GM12892 (cell line): ENCODE results near the gene LRPAP1.
"Not testable (repeated sequence)": the region's sequence is repeated elsewhere in the genome, so short reads cannot be mapped to it uniquely, and the experiment has no call there.

Experiments used
- DNase-seq: peaks from one replicate; pipeline ENCODE4 v3.0.0; 2011; ENCODE audit not compliant: insufficient read length
- FAIRE-seq: peaks from 2 replicates; lab custom pipeline; 2011; peaks lifted over from hg19 to GRCh38; lab: Jason Lieb, UNC
- POLR2A ChIP-seq: IDR thresholded peaks from 2 replicates; pipeline ENCODE4 v1.6.1; 2011; ENCODE audit warnings: low read depth, low read length, control low read depth
- POLR2AphosphoS5 ChIP-seq: IDR thresholded peaks from 2 replicates; pipeline ENCODE4 v1.6.1; 2011; ENCODE audit warnings: low read depth, low read length, control low read depth
- TAF1 ChIP-seq: IDR thresholded peaks from 2 replicates; pipeline ENCODE4 v1.6.1; 2011; ENCODE audit warnings: low read depth, mild to moderate bottlenecking, control low read depth, low read length, borderline replicate concordance

Gene LRPAP1

DNA sequence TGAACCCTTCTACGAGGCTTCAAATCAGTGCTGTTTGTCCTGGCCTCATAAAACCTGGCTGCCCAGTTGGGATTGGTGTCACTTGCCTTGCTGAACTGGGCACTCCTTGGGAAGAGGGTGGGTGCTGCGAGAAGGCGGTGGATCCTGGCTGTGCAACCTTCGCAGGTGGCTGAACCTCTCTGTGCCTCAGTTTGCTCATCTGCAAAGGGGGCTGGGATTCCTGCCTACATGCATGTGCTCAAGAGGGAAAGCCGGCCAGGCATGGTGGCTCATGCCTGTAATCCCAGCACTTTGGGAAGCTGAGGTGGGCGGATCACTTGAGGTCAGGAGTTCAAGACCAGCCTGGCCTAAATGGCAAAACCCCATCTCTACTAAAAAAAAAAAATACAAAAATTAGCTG, 17.8 kb upstream of the LRPAP1 start:
- DNase-seq, FAIRE-seq: not testable (repeated sequence)

DNA sequence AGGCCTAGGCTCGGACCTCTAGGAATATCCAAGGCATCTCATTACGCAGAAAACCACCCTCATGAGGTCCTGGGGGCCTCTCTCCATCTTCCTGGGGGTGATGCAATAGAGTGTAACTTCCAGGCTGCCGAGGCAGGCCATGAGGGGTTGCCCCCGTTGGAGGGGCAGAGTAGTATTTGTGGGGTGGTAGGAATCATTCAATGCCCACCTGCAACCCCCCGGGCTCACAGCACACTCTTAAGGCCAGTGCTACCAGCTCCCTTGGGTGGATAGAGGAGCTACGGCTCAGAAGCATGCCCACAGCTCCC, 17.4 kb upstream of the LRPAP1 start:
- DNase-seq, FAIRE-seq: not testable (repeated sequence)

DNA sequence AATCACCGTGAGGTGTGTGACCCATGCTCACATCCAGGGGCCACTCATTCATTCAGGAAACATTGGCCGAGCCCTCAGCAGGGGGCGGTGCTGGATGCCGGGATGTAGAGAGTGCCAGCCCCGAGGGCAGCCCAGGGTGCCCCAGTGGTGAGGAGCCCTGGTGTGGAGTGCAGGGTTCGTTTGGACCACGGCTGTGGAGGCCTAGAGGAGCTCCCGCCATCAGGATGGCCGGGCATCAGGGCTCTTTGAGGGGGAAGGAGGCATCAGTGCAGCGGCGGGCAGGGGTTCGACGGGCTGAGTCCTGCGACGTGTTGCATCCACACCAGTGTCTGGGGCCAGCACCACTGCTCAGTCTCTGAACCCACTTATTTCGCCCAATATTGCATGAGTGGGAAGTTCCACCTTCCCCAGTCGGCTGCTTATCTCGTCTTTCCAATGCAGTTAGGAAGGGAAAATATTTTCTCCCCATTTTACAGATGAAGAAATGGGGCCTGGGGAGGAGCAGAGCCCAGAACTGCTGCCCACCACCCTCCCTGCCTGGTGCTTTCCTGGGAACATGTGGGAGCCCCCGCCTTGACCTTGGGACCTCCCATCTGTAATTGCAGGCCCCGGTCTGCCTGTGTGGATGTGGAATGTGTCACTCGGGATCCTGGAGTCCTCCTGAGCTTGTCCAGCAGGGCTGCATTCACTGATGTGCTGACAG, 16.9 kb upstream of the LRPAP1 start:
- FAIRE-seq, DNase-seq: not testable (repeated sequence)

DNA sequence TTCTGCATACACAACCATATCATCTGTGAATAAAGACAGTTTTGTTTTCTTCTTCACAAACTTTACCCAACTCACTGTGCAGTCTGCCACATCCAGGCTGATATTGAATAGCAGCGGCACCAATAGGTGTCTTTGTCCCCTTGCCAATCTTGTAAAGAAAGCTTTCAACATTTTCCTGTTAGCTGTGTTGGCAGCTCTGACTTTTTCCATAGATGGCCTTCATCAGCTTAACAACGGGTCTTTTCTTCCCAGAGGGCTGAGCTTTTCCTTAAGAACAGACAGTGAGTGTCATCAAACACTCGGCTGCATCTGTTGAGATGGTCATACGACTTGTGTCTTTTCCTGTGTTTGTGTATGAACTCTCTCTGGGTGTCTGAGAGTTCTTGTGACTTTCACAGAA, 14.5 kb upstream of the LRPAP1 start:
- FAIRE-seq, DNase-seq: not testable (repeated sequence)

DNA sequence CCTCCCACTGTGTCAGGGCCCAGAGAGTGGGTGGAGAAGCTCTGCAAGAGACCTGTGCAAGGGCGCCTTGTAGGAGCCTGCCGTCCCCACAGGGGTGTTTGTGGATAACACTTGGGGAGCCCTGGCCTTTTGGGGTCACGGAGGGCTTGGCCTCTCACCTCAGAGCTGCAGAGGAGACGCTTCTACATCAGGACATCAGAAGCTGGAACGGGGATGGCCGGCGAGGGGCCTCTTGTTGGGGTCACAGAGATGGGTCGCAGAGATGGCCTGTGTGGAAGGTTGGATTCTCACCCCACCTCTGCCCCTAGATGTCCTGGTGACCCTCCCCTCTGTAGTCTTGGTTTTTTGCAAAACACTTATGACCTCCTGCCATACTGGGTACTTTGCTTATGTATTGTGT, 13.1 kb upstream of the LRPAP1 start:
- DNase-seq, FAIRE-seq: not testable (repeated sequence)

DNA sequence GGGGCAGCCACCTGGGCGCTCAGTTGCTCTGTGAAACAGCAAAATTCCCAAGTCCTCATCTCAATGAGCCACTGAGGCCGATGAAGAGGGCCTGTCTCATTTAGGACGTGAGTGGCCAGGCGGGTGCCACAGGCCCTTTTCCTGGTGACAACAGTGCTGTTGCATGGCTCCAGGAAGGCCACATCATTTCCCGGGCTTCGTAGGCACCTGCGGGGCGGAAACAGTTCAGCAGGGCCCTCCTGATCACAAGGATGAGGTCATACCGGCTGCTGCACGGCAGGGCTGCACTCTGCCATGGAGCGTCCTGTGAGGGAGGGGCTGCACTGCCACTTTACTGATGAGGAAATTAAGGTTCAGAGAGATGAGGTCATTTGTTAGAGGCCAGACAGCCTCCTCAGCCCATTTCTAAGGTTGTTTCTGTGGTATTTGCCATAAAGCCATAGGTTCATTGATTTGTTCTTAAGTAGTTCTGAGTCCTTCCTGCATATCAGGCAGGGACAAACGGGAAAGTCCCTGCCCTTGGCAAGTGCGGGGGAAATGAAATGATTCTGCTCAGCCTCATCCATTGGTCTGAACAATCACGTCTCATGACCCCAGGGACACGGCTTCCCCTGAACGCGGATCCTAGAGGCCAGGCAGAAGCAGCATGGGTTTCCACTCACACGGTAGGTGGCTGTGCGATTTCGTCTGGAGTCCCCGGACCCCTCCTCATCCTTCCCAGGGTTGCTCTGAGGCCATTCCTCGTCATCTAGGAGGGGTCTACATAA, 12.2 kb upstream of the LRPAP1 start:
- not testable (repeated sequence) for DNase-seq, FAIRE-seq

DNA sequence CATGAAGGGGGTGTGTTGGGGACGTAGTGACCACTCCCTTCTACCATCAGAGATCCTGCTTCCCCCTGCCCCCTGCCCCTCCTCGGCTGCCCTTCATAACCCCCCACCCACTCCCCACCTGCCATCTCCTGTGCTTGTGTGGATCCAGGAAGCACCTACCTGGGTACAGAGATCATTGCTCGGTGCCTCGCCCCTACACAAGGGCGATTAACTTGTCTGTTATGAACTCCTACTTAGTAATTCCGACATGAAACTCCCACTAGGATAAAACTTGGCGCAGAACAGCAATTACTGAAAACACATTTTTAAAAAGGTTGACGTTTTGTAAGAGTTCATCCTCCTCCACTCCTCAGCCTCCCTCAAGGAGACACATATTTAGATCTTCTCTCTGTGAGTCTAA, 11.2 kb upstream of the LRPAP1 start:
- not testable (repeated sequence) for DNase-seq, FAIRE-seq

DNA sequence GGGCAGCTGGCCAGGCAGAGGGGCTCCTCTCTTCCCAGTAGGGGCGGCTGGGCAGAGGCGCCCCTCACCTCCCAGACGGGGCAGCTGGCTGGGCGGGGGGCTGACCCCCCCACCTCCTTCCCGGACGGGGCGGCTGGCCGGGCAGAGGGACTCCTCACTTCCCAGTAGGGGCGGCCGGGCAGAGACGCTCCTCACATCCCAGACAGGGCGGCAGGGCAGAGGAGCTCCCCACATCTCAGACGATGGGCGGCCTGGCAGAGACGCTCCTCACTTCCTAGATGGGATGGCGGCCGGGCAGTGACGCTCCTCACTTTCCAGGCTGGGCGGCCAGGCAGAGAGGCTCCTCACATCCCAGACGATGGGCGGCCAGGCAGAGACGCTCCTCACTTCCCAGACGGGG, 6.7 kb upstream of the LRPAP1 start:
- DNase-seq, FAIRE-seq: not testable (repeated sequence)

DNA sequence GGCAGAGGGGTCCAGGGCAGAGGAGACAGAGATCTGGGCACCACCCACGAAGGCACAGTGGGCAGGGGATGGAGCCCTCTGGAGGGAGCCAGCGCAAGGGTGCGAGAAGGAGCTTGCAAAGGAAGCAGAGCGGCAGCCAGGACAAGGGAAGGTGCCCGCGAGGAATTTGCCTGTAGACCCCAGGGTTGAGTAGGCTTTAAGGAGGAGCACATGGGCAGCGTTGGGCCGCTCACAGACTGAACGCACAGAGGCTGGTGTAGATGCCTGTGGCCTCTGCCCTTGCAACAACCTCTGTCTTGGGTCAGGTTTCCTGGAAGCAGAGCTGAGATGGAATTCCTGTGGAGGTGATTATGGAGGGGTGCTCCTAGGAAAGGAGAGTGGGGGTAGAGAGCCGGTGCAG, 3.6 kb upstream of the LRPAP1 start:
- DNase-seq, FAIRE-seq: not testable (repeated sequence)

DNA sequence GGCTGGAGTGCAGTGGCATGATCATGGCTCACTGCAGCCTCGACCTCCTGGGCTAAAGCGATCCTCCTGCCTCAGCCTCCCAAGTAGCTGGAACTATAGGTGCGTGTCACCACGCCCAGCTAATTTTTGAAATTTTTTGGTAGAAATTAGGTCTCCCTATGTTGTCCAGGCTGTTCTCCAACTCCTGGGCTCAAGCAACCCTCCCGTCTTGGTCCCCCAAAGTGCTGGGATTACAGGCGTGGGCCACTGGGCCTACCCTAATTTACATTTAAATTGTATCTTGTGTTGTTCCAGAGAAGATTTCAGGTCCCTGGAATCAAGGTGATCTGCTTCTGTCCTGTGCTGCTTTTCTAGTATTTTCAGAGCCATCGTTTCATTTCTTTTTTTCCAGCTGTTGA, 1.2 kb upstream of the LRPAP1 start:
- no peak for TF ChIP-seq POLR2A
- no peak for TF ChIP-seq TAF1
- no peak for TF ChIP-seq POLR2AphosphoS5
- no peak for FAIRE-seq
- DNase-seq = no peak

DNA sequence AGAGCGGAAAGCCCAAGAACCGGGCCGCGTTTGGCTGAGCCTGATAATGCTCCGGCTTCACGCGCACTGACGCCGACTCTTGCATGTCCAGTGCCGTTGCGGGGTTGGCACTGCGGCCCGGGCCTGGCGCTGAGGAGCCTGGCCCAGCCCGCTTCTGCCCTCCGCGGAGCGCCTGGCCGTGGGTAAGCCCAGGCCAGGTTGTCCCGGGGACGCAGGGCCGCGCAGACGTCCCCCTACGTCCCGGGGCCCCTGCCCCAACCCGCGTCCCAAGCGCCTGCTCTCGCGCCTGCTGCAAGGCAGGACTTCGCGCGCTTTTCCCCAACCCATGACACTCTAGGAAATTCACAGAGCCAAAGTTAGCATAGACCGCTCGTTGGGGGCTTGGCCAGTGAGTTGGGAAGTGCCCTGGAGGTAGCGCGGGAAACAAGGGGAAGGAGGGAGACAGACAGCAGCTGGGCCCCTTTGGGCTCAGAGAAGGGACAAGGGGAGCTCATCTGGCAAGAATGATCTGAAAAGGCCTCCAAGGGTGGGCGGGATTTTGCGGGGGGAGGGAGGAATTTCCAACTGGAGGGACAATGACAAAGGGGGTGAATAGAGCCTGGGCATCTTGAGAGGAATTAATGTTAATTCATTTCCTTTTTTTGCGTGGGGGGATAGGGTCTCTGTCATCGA, 665 bp upstream of the LRPAP1 start:
- DNase-seq (no peak), FAIRE-seq (no peak)
- no peak for TF ChIP-seq POLR2AphosphoS5
- TF ChIP-seq POLR2A = no peak
- no peak for TF ChIP-seq TAF1

DNA sequence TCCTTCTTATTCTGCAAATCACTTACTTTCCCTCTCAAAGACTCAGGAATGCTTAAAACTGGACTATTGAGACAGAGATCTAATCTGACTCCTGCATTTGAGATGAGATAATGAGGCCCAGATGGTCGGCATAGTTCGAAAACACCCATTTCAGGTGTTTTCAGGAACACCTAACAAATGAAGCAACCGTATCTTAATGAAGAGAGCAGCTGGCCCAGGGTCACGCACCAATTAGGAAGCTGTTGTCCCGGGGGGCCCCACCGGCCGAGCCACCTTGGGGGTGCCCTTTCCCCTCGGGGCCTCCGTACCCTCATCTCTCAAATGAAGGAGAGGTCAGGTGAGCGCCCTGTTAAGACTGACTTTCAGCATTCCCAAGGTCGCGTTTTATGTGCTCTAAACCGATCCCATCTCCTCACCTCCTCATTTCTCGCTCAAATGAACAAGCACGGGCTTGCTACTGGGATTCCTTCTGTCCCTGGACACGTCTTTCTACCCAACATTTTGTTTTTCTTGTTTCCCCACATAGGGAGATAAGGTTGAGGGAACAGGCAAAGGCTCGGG, 824 bp downstream of the LRPAP1 start:
- TF ChIP-seq POLR2AphosphoS5 = no peak
- no peak for TF ChIP-seq TAF1
- no peak for TF ChIP-seq POLR2A
- no peak for DNase-seq
- FAIRE-seq = peak; percentile 21

DNA sequence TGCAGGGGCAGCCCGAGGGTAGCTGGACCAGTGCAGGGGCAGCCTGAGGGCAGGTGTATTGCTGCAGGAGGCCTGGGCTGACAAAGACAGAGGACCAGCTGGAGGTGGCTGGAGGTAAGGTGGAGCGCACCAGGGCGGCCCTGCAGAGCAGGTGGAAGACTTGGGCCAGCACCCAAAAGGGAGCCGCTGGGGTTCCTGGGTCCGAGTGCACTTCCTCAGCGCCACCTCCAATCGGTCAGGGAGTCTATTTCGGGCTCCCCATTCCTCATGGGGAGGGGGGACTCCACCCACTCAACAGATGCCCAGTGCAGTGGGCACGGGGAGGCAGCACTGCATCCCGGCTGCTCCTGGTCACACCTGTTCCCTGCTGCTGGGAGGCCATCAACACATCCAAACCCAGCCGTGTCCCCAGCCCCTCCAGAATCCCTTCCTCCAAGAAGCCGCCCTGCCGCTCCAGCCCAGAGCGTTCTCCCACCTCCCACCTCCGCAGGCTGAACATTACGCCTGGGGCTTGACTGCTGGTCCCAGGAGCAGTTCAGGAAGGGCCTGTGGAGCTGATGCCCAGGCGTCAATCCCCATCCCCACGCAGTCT, 1.5 kb downstream of the LRPAP1 start:
- TF ChIP-seq POLR2A = no peak
- TF ChIP-seq TAF1 = no peak
- TF ChIP-seq POLR2AphosphoS5 = no peak
- FAIRE-seq (no peak), DNase-seq (no peak)
